PC-3 (cell line): ENCODE data around the gene UBA6. TPM values are rescaled to one million over a fixed set of nuclear protein-coding genes. Genes with fewer than 3 reads are reported as not detected.

ENCODE experiments used
- ATAC-seq: fragments of 200-7000 bp; cut with Tn5 transposase; 2 replicates; pipeline ENCODE4 v1.9.1; 2020; ENCODE audit warnings: mild to moderate bottlenecking, moderate library complexity
- BruUV-seq: library from RNA; stranded (reverse); fragments of 400-500 nt; replicated peaks from 2 replicates; lab custom pipeline; 2021; lab: Mats Ljungman, UMichigan
- CTCF ChIA-PET: fragments of 300-600 bp; sonication (Branson Sonifier 250); formaldehyde crosslinking; loops from one replicate; lab custom pipeline; 2022; ENCODE audit warnings: antibody characterized with exemption; lab: Charles Lee
- POLR2A ChIA-PET: fragments of 300-600 bp; sonication (Branson Sonifier 250); formaldehyde crosslinking; loops from one replicate; lab custom pipeline; 2022; ENCODE audit warnings: antibody characterized with exemption; ENCODE audit not compliant: unreplicated experiment; lab: Charles Lee
- DNase-seq: peaks from one replicate; pipeline ENCODE4 v3.0.0-alpha.2; 2015
- H2AFZ ChIP-seq: fragments of 300-600 bp; sonication (generic); 2 replicates; pipeline ENCODE4 v1.6.0; 2016; ENCODE audit warnings: antibody characterized with exemption, low read length
- H3F3A ChIP-seq: fragments of 300-600 bp; sonication (generic); one replicate; pipeline ENCODE4 v1.6.0; 2017; ENCODE audit warnings: antibody characterized with exemption, low read length, control low read depth, mild to moderate bottlenecking; ENCODE audit not compliant: unreplicated experiment
- H3K27ac ChIP-seq: fragments of 300-600 bp; sonication (generic); 2 replicates; pipeline ENCODE4 v1.5.1; 2016; ENCODE audit warnings: mild to moderate bottlenecking, low read length
- H3K27me3 ChIP-seq: fragments of 300-600 bp; sonication (generic); 2 replicates; pipeline ENCODE4 v1.6.1; 2016; ENCODE audit warnings: low read length, mixed read lengths
- H3K36me3 ChIP-seq: fragments of 300-600 bp; sonication (generic); 2 replicates; pipeline ENCODE4 v1.6.1; 2016; ENCODE audit warnings: low read depth, mixed run types, low read length, mixed read lengths
- H3K4me1 ChIP-seq: fragments of 300-600 bp; sonication (generic); 2 replicates; pipeline ENCODE4 v1.5.1; 2016; ENCODE audit warnings: low read length; ENCODE audit not compliant: insufficient read depth
- H3K4me2 ChIP-seq: fragments of 300-600 bp; sonication (generic); 2 replicates; pipeline ENCODE4 v1.6.0; 2016; ENCODE audit warnings: low read length
- H3K4me3 ChIP-seq: fragments of 300-600 bp; sonication (generic); 2 replicates; pipeline ENCODE4 v1.5.1; 2016; ENCODE audit warnings: mild to moderate bottlenecking, low read length, mixed read lengths
- H3K79me2 ChIP-seq: fragments of 300-600 bp; sonication (generic); 2 replicates; pipeline ENCODE4 v1.6.1; 2017; ENCODE audit warnings: low read length, mixed read lengths
- H3K9ac ChIP-seq: fragments of 300-600 bp; sonication (generic); 2 replicates; pipeline ENCODE4 v1.6.0; 2016; ENCODE audit warnings: mild to moderate bottlenecking, low read length
- H3K9me2 ChIP-seq: fragments of 300-600 bp; sonication (generic); replicated peaks from 2 replicates; pipeline ENCODE4 v1.6.1; 2016; ENCODE audit warnings: mixed run types, low read length, mixed read lengths
- H3K9me3 ChIP-seq: fragments of 300-600 bp; sonication (generic); 2 replicates; pipeline ENCODE4 v1.6.1; 2016; ENCODE audit warnings: low read length, mixed read lengths
- H4K20me1 ChIP-seq: fragments of 300-600 bp; sonication (generic); 2 replicates; pipeline ENCODE4 v1.6.1; 2016; ENCODE audit warnings: low read length, mixed read lengths
- CTCF ChIP-seq: fragments of 300-600 bp; sonication (generic); conservative IDR thresholded peaks from 2 replicates; pipeline ENCODE4 v1.5.1; 2017; ENCODE audit warnings: antibody characterized with exemption, low read depth, mild to moderate bottlenecking, low read length
- EZH2 ChIP-seq: fragments of 300-600 bp; sonication (generic); IDR thresholded peaks from one replicate; pipeline ENCODE4 v1.6.1; 2017; ENCODE audit warnings: antibody characterized with exemption, mild to moderate bottlenecking, low read length; ENCODE audit not compliant: unreplicated experiment
- EZH2phosphoT487 ChIP-seq: fragments of 300-600 bp; sonication (generic); IDR thresholded peaks from 2 replicates; pipeline ENCODE4 v1.6.1; 2018; ENCODE audit warnings: mild to moderate bottlenecking, antibody characterized with exemption, low read length, borderline replicate concordance
- intact Hi-C: fragments of 100-400 bp; cut with micrococcal nuclease; formaldehyde crosslinking; loops from 2 replicates; pipeline ENCODE4 v1.9.0; 2023
- total RNA-seq: library from RNA; depleted of rRNA; stranded (reverse); fragments of >200 nt; gene quantifications from 2 replicates; pipeline ENCODE4 v1.2.3, GENCODE V29; 2014

The UBA6 gene
- total RNA-seq, 1 experiment from 2014 or later, result 94.6 TPM

DNA sequence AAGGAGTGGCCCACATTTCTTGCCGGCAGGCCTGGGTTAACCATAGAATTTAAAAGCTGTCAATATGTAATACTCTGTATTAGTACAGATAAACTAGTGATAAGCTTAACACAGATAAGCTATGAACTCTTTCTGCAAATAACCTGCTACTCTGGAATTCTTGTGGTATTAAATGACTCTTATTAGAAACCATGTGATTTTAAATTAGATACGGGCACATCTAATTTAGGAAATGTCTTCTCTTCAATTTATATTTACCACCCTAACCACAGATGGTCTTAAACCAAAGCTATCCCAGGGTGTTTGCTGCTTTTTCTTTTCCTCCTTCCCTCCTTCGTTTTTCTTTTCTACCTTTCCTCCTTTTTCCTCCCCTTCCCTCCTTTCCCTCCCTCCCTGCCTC, 48.3 kb upstream of the UBA6 start:
- ATAC-seq, result no peak
- Histone ChIP-seq H4K20me1 (no peaks in the 10 kb centered on the region), H3K9me3 (no peaks in the 10 kb centered on the region), H3K27me3 (no peaks in the 10 kb centered on the region), H3F3A (no peaks in the 10 kb centered on the region), H2AFZ (no peak overlapping the region), H3K4me2 (no peak overlapping the region), H3K4me1 (peaks cover 11% of the 10 kb centered on the region), H3K79me2 (no peaks in the 10 kb centered on the region), H3K9me2 (no peaks in the 10 kb centered on the region), H3K9ac (no peak overlapping the region), H3K36me3 (no peaks in the 10 kb centered on the region), H3K4me3 (no peak overlapping the region), H3K27ac (no peak overlapping the region)
- ChIA-PET CTCF (no interaction called here), POLR2A (no interaction called here)
- TF ChIP-seq EZH2 (no peak), CTCF (no peak), EZH2phosphoT487 (no peak)
- no TSS peak for BruUV-seq
- intact Hi-C loops, result loop anchor here (5.0 kb wide), 1 partner anchor 123 kb away; no protein-coding TSS in a partner anchor
- no peak for DNase-seq

DNA sequence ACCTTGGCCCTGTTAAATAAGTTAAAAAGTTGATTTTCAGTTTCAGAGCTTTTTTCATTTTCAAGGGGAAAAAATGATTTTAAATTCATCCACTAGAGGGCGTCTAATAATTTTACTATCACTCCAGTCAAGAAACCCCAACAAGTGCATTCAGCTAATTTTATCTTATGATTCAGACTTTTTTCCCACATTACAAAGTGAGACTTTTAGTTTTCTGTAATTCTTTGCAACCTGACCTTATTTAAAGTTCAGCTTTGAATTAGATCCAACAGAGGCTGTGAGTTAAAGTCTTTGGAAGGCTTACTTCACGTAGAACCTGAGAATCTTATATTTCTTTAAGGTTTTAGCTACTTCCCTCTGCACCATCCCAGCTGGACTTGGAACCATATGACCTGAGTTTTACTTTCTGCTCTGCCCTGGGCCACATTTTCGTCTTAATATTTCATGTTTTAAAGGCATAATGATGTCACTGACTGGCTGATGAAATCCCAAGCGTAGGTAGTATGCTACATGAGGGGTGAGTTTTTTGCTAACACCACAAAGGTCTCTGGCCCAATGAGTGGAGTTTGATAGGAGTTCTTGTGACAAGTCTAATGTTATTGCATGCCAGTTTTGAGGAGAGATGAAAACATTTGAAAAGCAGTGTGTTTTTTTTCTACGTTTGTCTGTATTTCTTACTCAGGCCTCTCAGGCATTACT, 46.0 kb upstream of the UBA6 start:
- Histone ChIP-seq H3K4me2 (no peak overlapping the region), H3F3A (no peaks in the 10 kb centered on the region), H3K4me3 (no peak overlapping the region), H3K4me1 (peaks cover 11% of the 10 kb centered on the region), H2AFZ (no peak overlapping the region), H3K36me3 (no peaks in the 10 kb centered on the region), H3K79me2 (no peaks in the 10 kb centered on the region), H3K9me2 (no peaks in the 10 kb centered on the region), H3K9me3 (no peaks in the 10 kb centered on the region), H3K9ac (no peak overlapping the region), H4K20me1 (no peaks in the 10 kb centered on the region), H3K27me3 (no peaks in the 10 kb centered on the region), H3K27ac (no peak overlapping the region)
- CTCF ChIA-PET, result interaction anchor here (0.6 to 1.3 kb wide), 6 partner anchors 33 to 1158 kb away, joined by 3 to 9 read pairs (median 4); no protein-coding TSS in a partner anchor
- ATAC-seq (no peak; the same call in 1 of the 2 replicates), DNase-seq (peak; percentile 78)
- intact Hi-C loops, result loop anchor here (1.0 to 5.0 kb wide), 3 partner anchors 125 to 428 kb away; no protein-coding TSS in a partner anchor
- POLR2A ChIA-PET, result no interaction called here
- no TSS peak for BruUV-seq
- TF ChIP-seq EZH2 (no peak), EZH2phosphoT487 (no peak), CTCF (peak; percentile 81)
